Measurements from ENCODE around the gene FAM83E. TPM values are rescaled to one million over a fixed set of nuclear protein-coding genes. Genes with fewer than 3 reads are reported as not detected.

Gene FAM83E
- total and polyA plus RNA-seq, 10 of the 15 experiments (the other 5 are each of a cell fraction or from before 2014, with no cell fraction given) = 0.14 to 2.5 (median 0.33) TPM; not detected in 4

DNA sequence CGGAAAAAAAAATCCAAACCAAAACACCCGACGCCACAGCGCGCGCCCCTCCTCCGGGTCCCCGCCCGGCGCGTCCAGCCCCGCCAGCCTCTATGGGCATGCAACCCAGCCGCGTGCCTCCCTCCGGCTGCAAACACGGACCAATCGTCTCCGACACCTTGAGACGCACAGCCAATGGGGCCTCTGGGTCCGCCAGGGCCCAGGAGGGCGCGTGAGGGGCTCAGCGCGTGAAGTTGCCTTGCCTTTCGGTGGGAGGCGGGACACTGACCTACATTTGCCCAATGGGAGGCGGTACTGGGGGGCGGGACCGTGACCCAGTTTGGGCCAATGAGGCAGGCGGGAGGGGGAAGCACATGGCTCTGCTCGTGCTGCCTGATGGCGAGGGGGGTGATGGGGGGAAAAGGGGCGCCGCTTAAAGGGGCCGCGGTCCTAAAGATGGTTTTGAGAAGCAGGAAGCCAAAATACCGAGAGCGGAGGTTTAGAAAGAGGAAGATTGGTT, 22.6 kb upstream of the FAM83E start (continued):
- peak; percentile 86; the same call in 1 of the 2 replicates for TF ChIP-seq ZBTB33 (IDR thresholded peaks at IDR 0.05)
- TF ChIP-seq, protein P1, sequence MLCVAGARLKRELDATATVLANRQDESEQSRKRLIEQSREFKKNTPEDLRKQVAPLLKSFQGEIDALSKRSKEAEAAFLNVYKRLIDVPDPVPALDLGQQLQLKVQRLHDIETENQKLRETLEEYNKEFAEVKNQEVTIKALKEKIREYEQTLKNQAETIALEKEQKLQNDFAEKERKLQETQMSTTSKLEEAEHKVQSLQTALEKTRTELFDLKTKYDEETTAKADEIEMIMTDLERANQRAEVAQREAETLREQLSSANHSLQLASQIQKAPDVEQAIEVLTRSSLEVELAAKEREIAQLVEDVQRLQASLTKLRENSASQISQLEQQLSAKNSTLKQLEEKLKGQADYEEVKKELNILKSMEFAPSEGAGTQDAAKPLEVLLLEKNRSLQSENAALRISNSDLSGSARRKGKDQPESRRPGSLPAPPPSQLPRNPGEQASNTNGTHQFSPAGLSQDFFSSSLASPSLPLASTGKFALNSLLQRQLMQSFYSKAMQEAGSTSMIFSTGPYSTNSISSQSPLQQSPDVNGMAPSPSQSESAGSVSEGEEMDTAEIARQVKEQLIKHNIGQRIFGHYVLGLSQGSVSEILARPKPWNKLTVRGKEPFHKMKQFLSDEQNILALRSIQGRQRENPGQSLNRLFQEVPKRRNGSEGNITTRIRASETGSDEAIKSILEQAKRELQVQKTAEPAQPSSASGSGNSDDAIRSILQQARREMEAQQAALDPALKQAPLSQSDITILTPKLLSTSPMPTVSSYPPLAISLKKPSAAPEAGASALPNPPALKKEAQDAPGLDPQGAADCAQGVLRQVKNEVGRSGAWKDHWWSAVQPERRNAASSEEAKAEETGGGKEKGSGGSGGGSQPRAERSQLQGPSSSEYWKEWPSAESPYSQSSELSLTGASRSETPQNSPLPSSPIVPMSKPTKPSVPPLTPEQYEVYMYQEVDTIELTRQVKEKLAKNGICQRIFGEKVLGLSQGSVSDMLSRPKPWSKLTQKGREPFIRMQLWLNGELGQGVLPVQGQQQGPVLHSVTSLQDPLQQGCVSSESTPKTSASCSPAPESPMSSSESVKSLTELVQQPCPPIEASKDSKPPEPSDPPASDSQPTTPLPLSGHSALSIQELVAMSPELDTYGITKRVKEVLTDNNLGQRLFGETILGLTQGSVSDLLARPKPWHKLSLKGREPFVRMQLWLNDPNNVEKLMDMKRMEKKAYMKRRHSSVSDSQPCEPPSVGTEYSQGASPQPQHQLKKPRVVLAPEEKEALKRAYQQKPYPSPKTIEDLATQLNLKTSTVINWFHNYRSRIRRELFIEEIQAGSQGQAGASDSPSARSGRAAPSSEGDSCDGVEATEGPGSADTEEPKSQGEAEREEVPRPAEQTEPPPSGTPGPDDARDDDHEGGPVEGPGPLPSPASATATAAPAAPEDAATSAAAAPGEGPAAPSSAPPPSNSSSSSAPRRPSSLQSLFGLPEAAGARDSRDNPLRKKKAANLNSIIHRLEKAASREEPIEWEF (IDR thresholded peaks at IDR 0.05; ENCODE audit: insufficient replicate concordance, low read depth, low read length) = peak; percentile 13
- no peak for TF ChIP-seq YY1 (IDR thresholded peaks at IDR 0.05; ENCODE audit: low read depth, low read length)
- TF ChIP-seq USF2 (IDR thresholded peaks at IDR 0.05; ENCODE audit: borderline replicate concordance, low read depth, low read length) = peak; percentile 64
- TF ChIP-seq BHLHE40 (IDR thresholded peaks at IDR 0.05; ENCODE audit: borderline replicate concordance in 1 of 2, low read depth in 2 of 2, low read length in 1 of 2) = peak; percentile 95 to 97; a peak in 3 of 4 replicates
- peak; percentile 34 for TF ChIP-seq MYC (IDR thresholded peaks at IDR 0.05; ENCODE audit: insufficient read depth, insufficient read length, insufficient replicate concordance, low read length, severe bottlenecking)
- no peak for TF ChIP-seq IKZF1 (conservative IDR thresholded peaks at IDR 0.05)
- peak; percentile 40; the same call in 1 of the 2 replicates for TF ChIP-seq TARDBP (IDR thresholded peaks at IDR 0.05; ENCODE audit: borderline replicate concordance)
- TF ChIP-seq, protein P2, sequence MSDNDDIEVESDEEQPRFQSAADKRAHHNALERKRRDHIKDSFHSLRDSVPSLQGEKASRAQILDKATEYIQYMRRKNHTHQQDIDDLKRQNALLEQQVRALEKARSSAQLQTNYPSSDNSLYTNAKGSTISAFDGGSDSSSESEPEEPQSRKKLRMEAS (IDR thresholded peaks at IDR 0.05; ENCODE audit: low read depth, low read length) = peak; percentile 95; the same call in 1 of the 2 replicates
- 0 out of 2 replicates have a peak, but pooled peaks have one; percentile 28 for TF ChIP-seq SPI1 (IDR thresholded peaks at IDR 0.05; ENCODE audit: borderline replicate concordance, insufficient read depth, low read depth, low read length)
- TF ChIP-seq HCFC1 (IDR thresholded peaks at IDR 0.05; ENCODE audit: low read length) = peak; percentile 34; the same call in 1 of the 2 replicates
- TF ChIP-seq CBFB (IDR thresholded peaks at IDR 0.05; ENCODE audit: low read depth) = no peak
- TF ChIP-seq ESRRA (IDR thresholded peaks at IDR 0.05; ENCODE audit: low read length) = peak; percentile 63; the same call in 1 of the 2 replicates
- peak; percentile 26; the same call in 1 of the 2 replicates for TF ChIP-seq SIN3A (IDR thresholded peaks at IDR 0.05; ENCODE audit: low read depth, low read length)
- peak; percentile 74; the same call in 1 of the 2 replicates for TF ChIP-seq RFX5 (IDR thresholded peaks at IDR 0.05; ENCODE audit: low read depth, low read length)
- peak; percentile 74 for TF ChIP-seq FOS (IDR thresholded peaks at IDR 0.05; ENCODE audit: borderline replicate concordance, extremely low read depth, insufficient read length)
- TF ChIP-seq PAX5 (IDR thresholded peaks at IDR 0.05; ENCODE audit: borderline replicate concordance, low read depth, low read length) = peak; percentile 97
- peak; percentile 53 for TF ChIP-seq CREM (IDR thresholded peaks at IDR 0.05; ENCODE audit: low read depth)
- peak; percentile 88 for TF ChIP-seq IRF3 (IDR thresholded peaks at IDR 0.05)
- TF ChIP-seq CHD1 (IDR thresholded peaks at IDR 0.05; ENCODE audit: low read depth, low read length) = no peak
- no peak for TF ChIP-seq FOXK2 (IDR thresholded peaks at IDR 0.05)

Data from GM12878 (cell line).